ENCODE data around the gene SFXN3. TPM values are rescaled to one million over a fixed set of nuclear protein-coding genes. Genes with fewer than 3 reads are reported as not detected.

SFXN3 gene
- total RNA-seq, 1 donor from 2014 or later: 16.1 TPM

GRCh38 chr10:101053516-101053915 lies 22.5 kb downstream of the SFXN3 start:
- FAIRE-seq: no peak
- no peak for TF ChIP-seq CTCF (IDR thresholded peaks at IDR 0.05; ENCODE audit: insufficient read depth, low read length, severe bottlenecking)
- H3K36me3 ChIP-seq (ENCODE audit: control insufficient read depth, insufficient read depth, low read length): no peaks in the 10 kb centered on the region
- peaks cover 8% of the 10 kb centered on the region for H3K27me3 ChIP-seq (ENCODE audit: control insufficient read depth, insufficient read depth, low read length)
- H3K4me3 ChIP-seq (ENCODE audit: low read depth, low read length): no peak overlapping the region
- no peak for DNase-seq (ENCODE audit: low read depth)

- peaks cover under 1% of the 10 kb centered on the region for H3K27me3 ChIP-seq (ENCODE audit: control insufficient read depth, insufficient read depth, low read length)
- FAIRE-seq (no peak), DNase-seq (ENCODE audit: low read depth) (no peak)
- H3K36me3 ChIP-seq (ENCODE audit: control insufficient read depth, insufficient read depth, low read length): no peaks in the 10 kb centered on the region
- H3K4me3 ChIP-seq (ENCODE audit: low read depth, low read length): no peak overlapping the region
- TF ChIP-seq CTCF (IDR thresholded peaks at IDR 0.05; ENCODE audit: insufficient read depth, low read length, severe bottlenecking): no peak
These were observed 23.3 kb downstream of the SFXN3 start for GRCh38 chr10:101054351-101054750.

GRCh38 chr10:101054876-101055275 lies 23.8 kb downstream of the SFXN3 start:
- DNase-seq (ENCODE audit: low read depth) (no peak), FAIRE-seq (no peak)
- Histone ChIP-seq H3K27me3 (ENCODE audit: control insufficient read depth, insufficient read depth, low read length) (no peaks in the 10 kb centered on the region), H3K4me3 (ENCODE audit: low read depth, low read length) (no peak overlapping the region), H3K36me3 (ENCODE audit: control insufficient read depth, insufficient read depth, low read length) (no peaks in the 10 kb centered on the region)
- TF ChIP-seq CTCF (IDR thresholded peaks at IDR 0.05; ENCODE audit: insufficient read depth, low read length, severe bottlenecking): no peak

GRCh38 chr10:101055411-101055810 lies 24.4 kb downstream of the SFXN3 start:
- no peak for FAIRE-seq
- no peaks in the 10 kb centered on the region for H3K27me3 ChIP-seq (ENCODE audit: control insufficient read depth, insufficient read depth, low read length)
- H3K36me3 ChIP-seq (ENCODE audit: control insufficient read depth, insufficient read depth, low read length): no peaks in the 10 kb centered on the region
- no peak overlapping the region for H3K4me3 ChIP-seq (ENCODE audit: low read depth, low read length)
- no peak for DNase-seq (ENCODE audit: low read depth)
- no peak for TF ChIP-seq CTCF (IDR thresholded peaks at IDR 0.05; ENCODE audit: insufficient read depth, low read length, severe bottlenecking)

GRCh38 chr10:101056365-101057151 lies 25.5 kb downstream of the SFXN3 start:
- H3K27me3 ChIP-seq (ENCODE audit: control insufficient read depth, insufficient read depth, low read length): no peaks in the 10 kb centered on the region
- no peak for TF ChIP-seq CTCF (IDR thresholded peaks at IDR 0.05; ENCODE audit: insufficient read depth, low read length, severe bottlenecking)
- FAIRE-seq: no peak
- H3K4me3 ChIP-seq (ENCODE audit: low read depth, low read length): no peak overlapping the region
- no peaks in the 10 kb centered on the region for H3K36me3 ChIP-seq (ENCODE audit: control insufficient read depth, insufficient read depth, low read length)
- no peak for DNase-seq (ENCODE audit: low read depth)

Data from bronchial epithelial cell (primary cell).